Measurements from ENCODE around the gene YEATS4. TPM values are rescaled to one million over a fixed set of nuclear protein-coding genes. Genes with fewer than 3 reads are reported as not detected.

The YEATS4 gene
- total RNA-seq, 2 experiments from 2014 or later: 55.4 to 59.8 TPM

DNA sequence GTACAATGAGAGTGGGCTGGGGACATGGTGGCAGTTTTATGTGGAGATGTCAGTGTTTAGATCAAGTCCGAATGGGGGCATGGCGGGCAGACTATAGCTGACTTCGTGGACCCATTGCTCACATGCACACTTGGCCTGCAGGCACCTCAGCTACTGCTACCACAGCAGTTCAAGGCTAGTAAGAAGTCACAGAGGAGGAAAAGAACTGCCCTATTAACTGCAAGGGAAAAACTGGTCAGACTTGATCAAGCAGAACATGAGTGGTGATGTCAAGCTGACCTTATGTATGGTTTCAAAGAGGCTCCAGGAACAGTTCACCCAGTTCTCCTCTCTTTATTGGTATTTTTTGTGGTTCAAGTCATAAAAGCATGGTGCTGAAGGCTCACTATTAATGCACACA lies 80.5 kb downstream of the YEATS4 start:
- intact Hi-C loops (cut with DNase I, micrococcal nuclease): no loop called here
- H3K4me3 Mint-ChIP-seq: no peak overlapping the region
- POLR2A ChIA-PET: no interaction called here
- DNase-seq: no peak
- no peak for ATAC-seq
- H3K9me3 Mint-ChIP-seq (ENCODE audit: low read depth): no peaks in the 10 kb centered on the region
- H3K27me3 Mint-ChIP-seq: peaks cover 1% of the 10 kb centered on the region
- no peak overlapping the region for H3K27ac Mint-ChIP-seq
- CTCF ChIA-PET: no interaction called here
- H3K36me3 Mint-ChIP-seq (ENCODE audit: low read depth): no peaks in the 10 kb centered on the region
- H3K4me1 Mint-ChIP-seq: no peaks in the 10 kb centered on the region

Other genes with a start within 250 kb of the YEATS4 start
- gene CPSF6, start 120.2 kb upstream of the YEATS4 start, total RNA-seq: 100 to 1,000 TPM; 107 to 109 TPM
- gene LYZ, start 11.4 kb upstream of the YEATS4 start, total RNA-seq: not detected
- gene FRS2, start 110.6 kb downstream of the YEATS4 start, total RNA-seq: 10 to 100 TPM in 1 of 2 experiments, 1 to 10 TPM in 1; 9.5 to 10.4 TPM
- 100 to 1,000 TPM; 293 to 360 TPM for gene CCT2, start 225.7 kb downstream of the YEATS4 start, total RNA-seq